ENCODE measurements around the gene DENR.

- no peak for TF ChIP-seq CTCF (IDR thresholded peaks at IDR 0.05; ENCODE audit: poor library complexity)
- TF ChIP-seq EZH2phosphoT487 (IDR thresholded peaks at IDR 0.05; ENCODE audit: low read depth, severe bottlenecking, unreplicated experiment), result no peak
- TF ChIP-seq EZH2 (IDR thresholded peaks at IDR 0.05; ENCODE audit: borderline replicate concordance), result no peak
These were observed 47.1 kb downstream of the DENR start for GRCh38 chr12:122799641-122800243.
